Measurements from ENCODE around the gene ATP6V1D. TPM values are rescaled to one million over a fixed set of nuclear protein-coding genes. Genes with fewer than 3 reads are reported as not detected.
"Not testable (repeated sequence)": the region's sequence is repeated elsewhere in the genome, so short reads cannot be mapped to it uniquely, and the experiment has no call there.

Gene ATP6V1D
- total and polyA plus RNA-seq, 8 donors: 17.5 to 40.2 (median 23.2) TPM

GRCh38 chr14:67331368-67332125 lies 28.1 kb downstream of the ATP6V1D start:
- H3K27me3 ChIP-seq: no peaks in the 10 kb centered on the region
- H3K36me3 ChIP-seq: peaks cover 0 to 40% (median 6%) of the 10 kb centered on the region in 3 donors
- ATAC-seq: no peak
- H3K27ac ChIP-seq: no peak overlapping the region
- no peak for DNase-seq
- H3K4me1 ChIP-seq: no peaks in the 10 kb centered on the region
- no peak for TF ChIP-seq CTCF (IDR thresholded peaks at IDR 0.05)
- no peaks in the 10 kb centered on the region for H3K9me3 ChIP-seq
- WGBS, 2 donors: 94 to 97% methylated on average over 5 of the region's 5 CpGs
- H3K4me3 ChIP-seq: no peak overlapping the region
- no peak for FAIRE-seq
- intact Hi-C loops (cut with DNase I): no loop called here

- ATAC-seq; H3K27me3 ChIP-seq; FAIRE-seq; DNase-seq; H3K4me1 ChIP-seq; H3K27ac ChIP-seq; intact Hi-C loops (cut with DNase I); H3K4me3 ChIP-seq; H3K9me3 ChIP-seq: not testable (repeated sequence)
- WGBS, 2 donors: 98% methylated on average over 4 of the region's 4 CpGs
- peaks cover 0 to 40% (median 0%) of the 10 kb centered on the region in 3 donors for H3K36me3 ChIP-seq
Measured at GRCh38 chr14:67329666-67330065, 29.9 kb downstream of the ATP6V1D start.

GRCh38 chr14:67319142-67319541 lies 40.5 kb downstream of the ATP6V1D start:
- ATAC-seq (no peak), DNase-seq (no peak), FAIRE-seq (no peak)
- H3K4me3 ChIP-seq: no peak overlapping the region
- H3K27me3 ChIP-seq: no peaks in the 10 kb centered on the region
- peaks cover 0 to 5% (median 0%) of the 10 kb centered on the region in 3 donors for H3K36me3 ChIP-seq
- H3K27ac ChIP-seq: no peak overlapping the region
- H3K4me1 ChIP-seq: no peaks in the 10 kb centered on the region
- TF ChIP-seq CTCF (IDR thresholded peaks at IDR 0.05): no peak
- H3K9me3 ChIP-seq: no peaks in the 10 kb centered on the region
- intact Hi-C loops (cut with DNase I): no loop called here

GRCh38 chr14:67317822-67318221 lies 41.8 kb downstream of the ATP6V1D start:
- no peak for DNase-seq
- intact Hi-C loops (cut with DNase I): no loop called here
- no peak overlapping the region for H3K27ac ChIP-seq
- no peak for TF ChIP-seq CTCF (IDR thresholded peaks at IDR 0.05)
- no peak overlapping the region for H3K4me3 ChIP-seq
- H3K9me3 ChIP-seq: no peaks in the 10 kb centered on the region
- no peaks in the 10 kb centered on the region for H3K4me1 ChIP-seq
- no peak for ATAC-seq
- FAIRE-seq: no peak
- no peaks in the 10 kb centered on the region for H3K27me3 ChIP-seq
- peaks cover 0 to 5% (median 0%) of the 10 kb centered on the region in 3 donors for H3K36me3 ChIP-seq
- 58 to 64% methylated on average over 1 of the region's 1 CpG for WGBS, 2 donors

- Histone ChIP-seq H3K4me3 (no peak overlapping the region), H3K36me3 (no peaks in the 10 kb centered on the region), H3K9me3 (no peaks in the 10 kb centered on the region), H3K27ac (no peak overlapping the region), H3K27me3 (no peaks in the 10 kb centered on the region), H3K4me1 (no peaks in the 10 kb centered on the region)
- TF ChIP-seq CTCF (IDR thresholded peaks at IDR 0.05): no peak
- ATAC-seq: peak in 1 of 4 donors; percentile 11
- intact Hi-C loops (cut with DNase I): no loop called here
- DNase-seq: no peak
- no peak for FAIRE-seq
- WGBS, 2 donors: 27 to 34% methylated on average over 1 of the region's 1 CpG
Measured at GRCh38 chr14:67313153-67313552, 46.5 kb downstream of the ATP6V1D start.

Measured in pancreas (tissue), 10 donors.